Uterus (tissue), 4 donors: Measurements from ENCODE around the gene MTHFR. TPM values are rescaled to one million over a fixed set of nuclear protein-coding genes. Genes with fewer than 3 reads are reported as not detected.

Source experiments
- DNase-seq, 2 donors: peaks; one replicate each; pipeline ENCODE4 v3.0.0-alpha.2; 2019 to 2020
- H3K27ac ChIP-seq, 2 donors: fragments of 200-600 bp; sonication (generic); 1 replicate in 1 of 2; 2 replicates in 1 of 2; pipeline ENCODE4 v1.5.1; 2016 to 2018
- H3K27me3 ChIP-seq, 2 donors: fragments of 200-600 bp; sonication (generic); one replicate each; pipeline ENCODE4 v1.5.1; 2018 to 2019; ENCODE audit warnings: control low read depth in 1 of 2
- H3K36me3 ChIP-seq, 2 donors: fragments of 200-600 bp; sonication (generic); one replicate each; pipeline ENCODE4 v1.5.1; 2019; ENCODE audit warnings: control low read depth in 1 of 2
- H3K4me1 ChIP-seq, 2 donors: fragments of 200-600 bp; sonication (generic); one replicate each; pipeline ENCODE4 v1.5.1; 2018 to 2019; ENCODE audit warnings: control low read depth in 1 of 2
- H3K4me3 ChIP-seq, 2 donors: fragments of 200-600 bp; sonication (generic); 1 replicate in 1 of 2; 2 replicates in 1 of 2; pipeline ENCODE4 v1.5.1; 2018 to 2019; ENCODE audit warnings: mild to moderate bottlenecking in 1 of 2
- H3K9me3 ChIP-seq, 2 donors: fragments of 200-600 bp; sonication (generic); one replicate each; pipeline ENCODE4 v1.5.1; 2019; ENCODE audit warnings: control low read depth in 1 of 2
- CTCF ChIP-seq, 4 experiments: fragments of 200-600 bp in 2 of 4; fragments of 450-650 bp in 2 of 4; sonication (generic) in 2 of 4; IDR thresholded peaks; one replicate each; pipeline ENCODE4 v1.5.1; 2016 to 2019; ENCODE audit warnings: antibody characterized with exemption in 4 of 4, mild to moderate bottlenecking in 2 of 4, moderate library complexity in 1 of 4
- POLR2A ChIP-seq, 2 donors: fragments of 450-650 bp; IDR thresholded peaks; one replicate each; pipeline ENCODE4 v1.6.1; 2016; ENCODE audit warnings: antibody characterized with exemption in 2 of 2, mild to moderate bottlenecking in 1 of 2, moderate library complexity in 1 of 2
- intact Hi-C: fragments of 100-400 bp; cut with DNase I; formaldehyde crosslinking; loops from one replicate; pipeline ENCODE4 v1.15.1; 2023; ENCODE audit warnings: low total_unique reads
- total RNA-seq, 4 donors: library from RNA; depleted of rRNA in 3 of 4; stranded (reverse); fragments of >200 nt in 3 of 4; gene quantifications; one replicate each; pipeline versions ENCODE4 v1.1.0 to v1.2.4, GENCODE V29; 2014 to 2023
- donor health status: DM: yes; HTN: yes; CAD: no.

The MTHFR gene
- total RNA-seq, 4 donors from 2014 or later = 15.0 to 56.8 (median 29.9) TPM

GRCh38 chr1:11788549-11789053 is 17.2 kb downstream of the MTHFR start:
- Histone ChIP-seq H3K9me3 (no peaks in the 10 kb centered on the region), H3K27me3 (no peaks in the 10 kb centered on the region), H3K4me1 (peaks cover 0 to 18% of the 10 kb centered on the region in 2 donors), H3K36me3 (no peaks in the 10 kb centered on the region), H3K27ac (peak overlapping the region; percentile 91 to 98), H3K4me3 (no peak overlapping the region)
- no peak for DNase-seq
- TF ChIP-seq CTCF (IDR thresholded peaks at IDR 0.05) (no peak), POLR2A (IDR thresholded peaks at IDR 0.05) (no peak)
- intact Hi-C loops = no loop called here

DNA sequence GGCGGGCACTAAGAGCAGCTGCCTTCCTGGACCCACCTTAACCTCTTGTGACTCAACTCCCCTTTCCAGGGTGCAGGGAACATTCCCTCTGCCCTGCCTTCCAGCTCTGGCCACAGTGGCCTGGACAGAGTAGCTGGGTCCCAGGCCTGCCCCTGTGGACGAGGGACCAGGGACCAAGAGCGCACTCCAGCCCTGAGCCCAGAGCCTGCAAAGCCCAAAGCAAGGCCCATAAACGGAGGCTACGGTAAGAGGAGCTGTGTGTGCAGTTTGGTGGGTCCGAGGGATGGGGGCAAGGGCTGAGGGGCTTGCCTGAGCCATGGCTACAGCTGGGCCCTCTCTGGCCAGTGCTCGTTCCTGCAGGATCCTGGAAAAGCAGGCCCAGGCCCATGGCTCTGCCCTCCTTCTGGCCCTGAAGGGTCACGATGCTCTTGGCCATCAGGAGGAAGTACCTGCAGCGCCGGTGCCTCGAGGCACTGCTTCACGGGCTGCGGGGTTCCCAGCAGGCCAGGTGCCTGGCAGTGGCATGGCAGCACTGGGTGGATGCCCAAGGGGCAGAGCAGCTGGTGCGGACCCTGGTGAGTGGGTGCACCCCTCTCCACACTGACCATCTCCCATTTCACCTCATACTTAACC is 17.8 kb downstream of the MTHFR start:
- H3K4me3 ChIP-seq = no peak overlapping the region
- no peak for TF ChIP-seq CTCF (IDR thresholded peaks at IDR 0.05)
- TF ChIP-seq POLR2A (IDR thresholded peaks at IDR 0.05) = no peak

DNA sequence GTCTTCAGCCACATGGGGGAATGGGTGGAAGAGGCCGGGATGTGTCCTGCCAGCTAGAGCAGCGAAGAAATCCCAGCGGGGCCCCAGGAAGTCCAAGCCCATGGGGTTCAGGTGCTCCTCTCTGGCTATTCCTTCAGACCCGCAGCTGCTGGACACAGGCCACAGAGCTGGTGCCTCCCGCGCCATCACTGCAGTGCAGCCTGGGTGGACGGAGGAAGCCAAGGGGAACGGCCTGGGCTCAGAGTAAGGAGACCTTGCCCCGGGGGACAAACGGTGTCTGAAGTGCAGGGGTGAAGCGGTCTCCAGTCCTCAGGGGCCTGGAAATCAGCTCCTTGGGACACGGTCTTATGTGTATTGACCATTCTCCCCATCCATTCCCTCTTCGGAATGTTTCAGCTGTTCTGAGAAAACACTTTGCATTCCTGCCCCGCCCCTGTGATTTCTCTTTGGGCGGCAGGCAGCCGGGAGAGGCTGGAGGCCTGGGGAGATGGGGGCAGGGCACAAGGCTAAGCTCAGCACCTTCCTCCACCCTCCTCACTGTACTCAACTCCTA is 18.4 kb downstream of the MTHFR start:
- Histone ChIP-seq H3K27me3 (no peaks in the 10 kb centered on the region), H3K27ac (peak overlapping the region; percentile 91 to 98), H3K36me3 (no peaks in the 10 kb centered on the region), H3K4me1 (peaks cover 0 to 18% of the 10 kb centered on the region in 2 donors), H3K9me3 (no peaks in the 10 kb centered on the region), H3K4me3 (no peak overlapping the region)
- TF ChIP-seq POLR2A (IDR thresholded peaks at IDR 0.05) (no peak), CTCF (IDR thresholded peaks at IDR 0.05) (no peak)
- intact Hi-C loops = no loop called here
- peak in 1 of 2 donors; percentile 63 for DNase-seq

More for the DNA sequence above, 17.8 kb downstream of the MTHFR start:
- intact Hi-C loops = no loop called here
- H3K36me3 ChIP-seq = no peaks in the 10 kb centered on the region
- no peaks in the 10 kb centered on the region for H3K9me3 ChIP-seq
- no peaks in the 10 kb centered on the region for H3K27me3 ChIP-seq
- H3K27ac ChIP-seq = peak overlapping the region; percentile 91 to 98
- DNase-seq = no peak
- peaks cover 0 to 18% of the 10 kb centered on the region in 2 donors for H3K4me1 ChIP-seq

- H3K27ac ChIP-seq = no peak overlapping the region
These were observed 19.6 kb downstream of the MTHFR start for GRCh38 chr1:11786168-11786567.

More at GRCh38 chr1:11786168-11786567, 19.6 kb downstream of the MTHFR start:
- Histone ChIP-seq H3K4me3 (no peak overlapping the region), H3K4me1 (peaks cover 0 to 13% of the 10 kb centered on the region in 2 donors), H3K27me3 (no peaks in the 10 kb centered on the region), H3K36me3 (no peaks in the 10 kb centered on the region), H3K9me3 (no peaks in the 10 kb centered on the region)
- no peak for DNase-seq
- TF ChIP-seq POLR2A (IDR thresholded peaks at IDR 0.05) (no peak), CTCF (IDR thresholded peaks at IDR 0.05) (no peak)
- intact Hi-C loops = no loop called here
